Esophagus muscularis mucosa (tissue), 4 donors: ENCODE measurements around the gene DOCK2. TPM values are rescaled to one million over a fixed set of nuclear protein-coding genes. Genes with fewer than 3 reads are reported as not detected.

Experiments used
- DNase-seq: peaks from one replicate; pipeline ENCODE4 v3.0.0-alpha.2; 2017; ENCODE audit errors: extremely low spot score
- H3K27ac ChIP-seq, 4 donors: fragments of 200-600 bp; sonication (generic); replicated peaks in 1 of 4; 1 replicate in 3 of 4; 2 replicates in 1 of 4; pipeline ENCODE4 v1.5.1; 2016 to 2019; ENCODE audit warnings: mild to moderate bottlenecking in 1 of 4
- H3K27me3 ChIP-seq, 4 donors: fragments of 200-600 bp; sonication (generic); one replicate each; pipeline versions ENCODE4 v1.5.1 to v1.6.0; 2016 to 2019
- H3K36me3 ChIP-seq, 4 donors: fragments of 200-600 bp; sonication (generic); one replicate each; pipeline ENCODE4 v1.5.1; 2016 to 2019
- H3K4me1 ChIP-seq, 4 donors: fragments of 200-600 bp; sonication (generic); one replicate each; pipeline ENCODE4 v1.5.1; 2016 to 2019
- H3K4me3 ChIP-seq, 4 donors: fragments of 200-600 bp; sonication (generic); 1 replicate in 2 of 4; 2 replicates in 2 of 4; pipeline ENCODE4 v1.5.1; 2016 to 2019; ENCODE audit warnings: mild to moderate bottlenecking in 4 of 4, moderate library complexity in 1 of 4
- H3K9me3 ChIP-seq, 4 donors: fragments of 200-600 bp; sonication (generic); 1 replicate in 3 of 4; 2 replicates in 1 of 4; pipeline ENCODE4 v1.5.1; 2016 to 2019
- CTCF ChIP-seq, 3 experiments: fragments of 200-600 bp in 2 of 3; fragments of 450-650 bp in 1 of 3; sonication (generic) in 2 of 3; IDR thresholded peaks; one replicate each; pipeline ENCODE4 v1.5.1; 2017 to 2019; ENCODE audit warnings: antibody characterized with exemption in 3 of 3, mild to moderate bottlenecking in 2 of 3, moderate library complexity in 1 of 3
- EP300 ChIP-seq: sonication (generic); formaldehyde crosslinking; IDR thresholded peaks from one replicate; pipeline ENCODE4 v1.6.1; 2017; ENCODE audit warnings: antibody characterized with exemption
- POLR2A ChIP-seq: fragments of 450-650 bp; IDR thresholded peaks from one replicate; pipeline ENCODE4 v1.6.1; 2017; ENCODE audit warnings: antibody characterized with exemption, moderate library complexity, mild to moderate bottlenecking, low read depth
- POLR2AphosphoS5 ChIP-seq, 2 donors: sonication (generic); formaldehyde crosslinking; IDR thresholded peaks; one replicate each; pipeline ENCODE4 v1.6.1; 2017; ENCODE audit warnings: antibody characterized with exemption in 2 of 2
- WGBS: methylation state at CpG from one replicate; pipeline ENCODE4 v1.1.5; 2018; 5-methylcytosine and 5-hydroxymethylcytosine counted together
- intact Hi-C: fragments of 100-400 bp; cut with DNase I; formaldehyde crosslinking; loops from one replicate; pipeline ENCODE4 v1.15.1; 2023
- total RNA-seq, 4 donors: library from RNA; depleted of rRNA; stranded (reverse); fragments of >200 nt; gene quantifications; one replicate each; pipeline versions ENCODE4 v1.1.0 to v1.2.1, GENCODE V29; 2016

Gene DOCK2
- total RNA-seq, 4 donors from 2014 or later, result 9.2 to 18.3 (median 13.7) TPM

- Histone ChIP-seq H3K9me3 (no peaks in the 10 kb centered on the region), H3K36me3 (no peaks in the 10 kb centered on the region), H3K4me1 (no peaks in the 10 kb centered on the region), H3K4me3 (no peak overlapping the region), H3K27ac (no peak overlapping the region), H3K27me3 (peaks cover 0 to 22% (median 0%) of the 10 kb centered on the region in 4 donors)
- no peak for DNase-seq
- 80% methylated on average over 3 of the region's 3 CpGs for WGBS
- no peak for TF ChIP-seq EP300
- no peak for TF ChIP-seq CTCF (IDR thresholded peaks at IDR 0.05)
- TF ChIP-seq POLR2AphosphoS5 (IDR thresholded peaks at IDR 0.05), result no peak
- no peak for TF ChIP-seq POLR2A
- intact Hi-C loops, result no loop called here
Observed at GRCh38 chr5:170078458-170078857, 441.4 kb downstream of the DOCK2 start.

- Histone ChIP-seq H3K27ac (no peak overlapping the region), H3K9me3 (no peaks in the 10 kb centered on the region), H3K27me3 (peaks cover 0 to 22% (median 0%) of the 10 kb centered on the region in 4 donors), H3K4me3 (no peak overlapping the region), H3K36me3 (no peaks in the 10 kb centered on the region), H3K4me1 (no peaks in the 10 kb centered on the region)
- 92% methylated on average over 13 of the region's 13 CpGs for WGBS
- intact Hi-C loops, result no loop called here
- TF ChIP-seq POLR2AphosphoS5 (IDR thresholded peaks at IDR 0.05) (no peak), POLR2A (no peak), CTCF (IDR thresholded peaks at IDR 0.05) (no peak), EP300 (no peak)
- DNase-seq, result no peak
Observed at GRCh38 chr5:170078931-170079330, 441.9 kb downstream of the DOCK2 start.

GRCh38 chr5:170080217-170080616 lies 443.1 kb downstream of the DOCK2 start:
- Histone ChIP-seq H3K9me3 (no peaks in the 10 kb centered on the region), H3K36me3 (no peaks in the 10 kb centered on the region), H3K4me1 (no peaks in the 10 kb centered on the region), H3K4me3 (no peak overlapping the region), H3K27me3 (peaks cover 0 to 18% (median 0%) of the 10 kb centered on the region in 4 donors), H3K27ac (no peak overlapping the region)
- 100% methylated on average over 1 of the region's 1 CpG for WGBS
- intact Hi-C loops, result no loop called here
- DNase-seq, result no peak
- TF ChIP-seq EP300 (no peak), POLR2AphosphoS5 (IDR thresholded peaks at IDR 0.05) (no peak), CTCF (IDR thresholded peaks at IDR 0.05) (no peak), POLR2A (no peak)

DNA sequence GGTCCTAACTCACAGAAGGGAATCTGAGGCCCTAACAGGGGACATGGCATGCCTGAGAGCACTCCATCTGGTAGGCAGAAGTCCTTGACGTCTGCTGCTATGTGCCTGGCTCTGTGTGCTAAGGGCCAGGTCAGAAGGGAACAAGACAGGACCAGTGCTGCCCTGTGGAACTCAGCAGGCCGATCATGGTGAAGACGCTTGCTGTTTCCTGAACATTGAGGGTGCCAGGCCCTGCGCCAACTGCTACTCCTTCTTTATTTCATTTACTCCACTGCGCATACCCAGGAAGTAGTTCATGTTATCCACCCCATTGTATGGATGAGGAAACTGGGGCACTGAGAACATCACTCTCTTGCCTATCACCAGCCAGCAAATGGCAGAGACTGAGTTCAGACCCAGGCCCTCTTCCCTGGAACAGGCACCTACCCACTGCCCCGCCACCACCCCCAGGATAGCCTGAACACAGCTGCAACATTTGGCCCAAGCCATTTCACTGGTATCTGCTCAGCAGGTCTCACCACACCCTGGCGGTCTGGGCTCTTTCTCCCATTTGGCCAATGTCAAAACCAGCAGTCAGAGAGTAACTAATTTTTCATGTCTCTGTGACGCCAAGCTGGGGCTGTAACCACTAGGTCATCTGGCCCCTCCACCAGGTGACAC lies 443.8 kb downstream of the DOCK2 start:
- TF ChIP-seq EP300 (no peak), CTCF (IDR thresholded peaks at IDR 0.05) (no peak), POLR2A (no peak), POLR2AphosphoS5 (IDR thresholded peaks at IDR 0.05) (no peak)
- H3K9me3 ChIP-seq, result no peaks in the 10 kb centered on the region
- DNase-seq, result no peak
- H3K27ac ChIP-seq, result no peak overlapping the region
- no peaks in the 10 kb centered on the region for H3K36me3 ChIP-seq
- H3K4me1 ChIP-seq, result no peaks in the 10 kb centered on the region
- intact Hi-C loops, result no loop called here
- H3K4me3 ChIP-seq, result no peak overlapping the region
- WGBS, result 71% methylated on average over 8 of the region's 8 CpGs
- peaks cover 0 to 17% (median 0%) of the 10 kb centered on the region in 4 donors for H3K27me3 ChIP-seq

- TF ChIP-seq EP300 (no peak), POLR2AphosphoS5 (IDR thresholded peaks at IDR 0.05) (no peak), POLR2A (no peak), CTCF (IDR thresholded peaks at IDR 0.05) (no peak)
- intact Hi-C loops, result no loop called here
- no peaks in the 10 kb centered on the region for H3K4me1 ChIP-seq
- no peak for DNase-seq
- no peak overlapping the region for H3K27ac ChIP-seq
- no peaks in the 10 kb centered on the region for H3K36me3 ChIP-seq
- H3K4me3 ChIP-seq, result no peak overlapping the region
- peaks cover 0 to 13% (median 0%) of the 10 kb centered on the region in 4 donors for H3K27me3 ChIP-seq
- 90% methylated on average over 4 of the region's 4 CpGs for WGBS
- H3K9me3 ChIP-seq, result no peaks in the 10 kb centered on the region
Observed at GRCh38 chr5:170081616-170082015, 444.5 kb downstream of the DOCK2 start.
